HG02870 (cell line): ENCODE results near the gene IPO11.
"Not testable (repeated sequence)": the region's sequence is repeated elsewhere in the genome, so short reads cannot be mapped to it uniquely, and the experiment has no call there.

Experiments used
- ATAC-seq: cut with Tn5 transposase; IDR thresholded peaks from one replicate; pipeline ENCODE4 v1.9.1; 2021; ENCODE audit warnings: mild to moderate bottlenecking, moderate library complexity; ENCODE audit not compliant: unreplicated experiment

The IPO11 gene

DNA sequence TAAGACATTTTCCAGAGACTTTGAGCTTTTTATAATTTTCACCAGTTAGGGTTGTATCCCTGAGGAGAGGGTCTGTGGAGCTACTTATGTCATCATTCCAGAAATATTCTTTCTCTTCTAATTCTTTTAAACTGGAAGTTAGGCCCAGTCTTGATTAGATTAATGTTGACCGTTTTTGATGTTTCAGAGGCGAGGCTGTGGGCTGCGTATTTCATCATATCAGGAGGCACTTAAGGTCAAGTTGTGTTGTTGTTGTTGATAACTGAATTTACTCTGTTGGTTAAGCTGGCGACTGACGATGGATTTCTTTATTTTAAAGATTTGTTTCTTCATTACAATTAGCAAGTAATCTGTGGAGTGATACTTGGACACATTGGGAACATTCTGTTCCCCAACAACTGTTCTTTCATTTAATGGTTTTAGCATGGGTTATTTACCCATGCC lies 20.1 kb downstream of the IPO11 start:
- ATAC-seq: no peak

DNA sequence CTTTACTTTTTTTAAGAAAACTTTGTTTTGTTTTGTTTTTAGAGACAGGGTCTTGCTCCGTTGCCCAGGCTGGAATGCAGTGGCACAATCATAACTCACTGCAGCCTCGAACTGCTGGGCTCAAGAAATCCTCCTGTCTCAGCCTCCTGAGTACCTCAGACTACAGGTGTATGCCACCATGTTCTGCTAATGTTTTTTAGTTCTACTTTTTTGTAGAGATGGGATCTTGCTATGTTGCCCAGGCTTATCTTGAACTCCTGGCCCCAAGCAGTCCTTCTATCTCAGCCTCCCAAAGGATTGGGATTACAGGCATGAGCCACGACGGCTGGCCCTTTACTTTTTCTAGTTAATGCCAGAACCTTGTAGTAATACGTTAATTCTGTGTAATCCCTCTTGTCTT lies 36.0 kb downstream of the IPO11 start:
- no peak for ATAC-seq

DNA sequence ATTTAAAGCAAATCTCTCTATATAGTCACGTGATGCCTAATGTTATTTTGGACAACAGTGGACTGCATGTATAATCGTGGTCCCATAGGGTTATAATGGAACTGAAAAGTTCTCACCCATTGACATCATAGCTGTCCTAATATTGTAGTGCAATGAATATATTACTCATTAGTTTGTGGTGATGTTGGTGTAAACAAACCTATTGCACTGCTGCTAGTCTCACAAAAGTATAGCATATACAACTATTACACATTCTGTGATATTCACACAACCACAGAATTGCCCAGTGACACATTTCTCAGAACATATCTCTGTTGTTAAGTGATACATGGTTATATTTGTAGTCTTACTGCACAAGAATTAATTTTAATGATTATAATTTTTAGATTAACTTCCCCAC lies 37.7 kb downstream of the IPO11 start:
- no peak for ATAC-seq

DNA sequence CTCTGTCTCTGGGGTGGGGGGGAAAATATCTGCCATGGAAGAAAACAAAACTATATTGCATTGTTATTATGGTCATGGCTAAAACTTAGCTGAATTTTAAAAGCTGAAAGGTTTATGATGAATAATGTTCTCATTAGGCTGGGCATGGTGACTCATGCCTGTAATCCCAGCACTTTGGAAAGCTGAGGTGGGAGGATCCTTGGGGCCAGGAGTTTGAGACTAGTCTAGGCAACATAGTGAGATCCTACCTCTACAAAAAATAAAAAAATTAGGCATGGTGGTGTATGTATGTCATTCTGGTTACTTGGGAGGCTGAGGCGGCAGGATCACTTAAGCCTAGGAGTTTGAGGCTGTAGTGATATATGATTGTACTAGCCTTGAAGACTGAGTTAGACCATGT lies 44.5 kb downstream of the IPO11 start:
- ATAC-seq: no peak

DNA sequence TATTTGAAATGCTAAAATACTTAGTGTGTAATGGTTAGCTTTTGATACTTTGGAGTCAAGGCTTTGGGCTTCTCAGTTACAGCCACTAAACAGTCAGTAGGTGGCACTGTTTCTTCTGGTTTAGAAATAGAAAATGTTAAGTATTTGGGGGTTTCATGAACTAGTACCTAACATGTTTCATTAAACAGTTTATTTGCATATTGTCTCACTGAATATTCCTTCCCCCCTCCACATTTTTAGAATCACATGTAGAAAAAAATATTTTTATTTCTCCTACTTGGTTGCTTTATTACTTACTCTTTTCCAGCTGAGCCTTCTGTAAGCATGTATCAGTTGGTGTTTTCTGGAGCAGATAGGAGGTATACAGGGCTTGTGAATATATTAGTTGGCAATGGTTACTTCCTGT lies 48.0 kb downstream of the IPO11 start:
- ATAC-seq: peak; percentile 74

DNA sequence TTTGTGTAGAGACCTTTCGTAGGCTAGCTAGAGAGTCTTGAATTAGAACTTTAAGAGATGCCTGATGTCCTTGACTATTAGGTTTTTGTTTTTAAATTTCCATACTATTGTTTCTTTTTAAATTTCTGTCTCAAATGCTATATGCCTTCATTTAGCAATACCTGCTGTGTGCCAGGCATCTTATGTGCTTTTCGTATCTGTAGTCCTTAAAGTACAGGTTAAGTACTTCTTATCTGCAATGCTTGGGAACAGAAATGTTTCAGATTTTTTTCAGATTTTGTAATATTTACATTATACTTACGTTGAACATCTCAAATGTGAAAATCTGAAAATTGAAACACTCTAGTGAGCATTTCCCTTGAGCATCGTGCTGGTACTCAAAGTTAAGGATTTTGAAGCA lies 49.0 kb downstream of the IPO11 start:
- no peak for ATAC-seq

DNA sequence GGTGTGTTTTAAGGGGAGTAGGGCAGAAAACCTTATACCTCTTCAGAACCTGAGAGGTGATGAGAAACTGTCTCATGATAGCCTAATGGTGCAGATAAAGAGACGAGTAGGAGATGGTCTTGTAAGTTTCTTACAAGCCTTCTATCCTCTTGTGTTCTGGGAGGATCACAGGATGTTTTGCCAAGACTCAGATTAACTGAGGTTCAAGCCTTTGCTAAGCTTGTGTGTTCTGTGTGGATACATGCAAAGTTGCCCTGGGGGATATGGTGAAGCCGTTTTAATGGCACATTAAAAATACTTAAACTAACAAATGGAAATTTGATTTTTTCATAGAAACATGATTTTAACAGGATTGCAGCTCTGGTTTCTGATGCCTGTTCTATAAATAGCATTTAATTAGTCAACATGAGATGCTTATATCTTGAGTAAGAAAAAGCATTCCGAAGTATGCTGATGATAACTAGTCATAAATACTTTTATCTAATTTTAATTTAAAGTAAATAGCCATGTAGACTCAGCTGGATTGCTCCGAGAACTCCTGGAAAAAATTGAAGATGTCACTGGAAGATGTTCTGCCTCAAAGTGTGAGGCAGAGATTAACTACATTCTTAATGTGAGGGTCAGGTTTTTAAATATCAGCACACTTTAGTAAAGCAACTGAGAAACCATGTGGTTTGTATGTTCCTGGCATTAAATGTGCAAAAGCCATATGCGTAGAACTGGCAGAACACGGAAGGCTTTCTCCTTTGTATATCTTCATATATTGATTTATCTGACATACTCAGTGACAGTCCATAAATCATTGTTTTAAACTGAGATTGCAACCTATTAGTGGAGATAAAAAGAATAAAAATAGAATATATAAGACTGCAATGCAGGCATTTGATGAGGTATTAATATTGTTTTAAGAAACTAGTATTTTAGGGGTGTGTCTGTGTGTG lies 53.7 kb downstream of the IPO11 start:
- ATAC-seq: no peak

DNA sequence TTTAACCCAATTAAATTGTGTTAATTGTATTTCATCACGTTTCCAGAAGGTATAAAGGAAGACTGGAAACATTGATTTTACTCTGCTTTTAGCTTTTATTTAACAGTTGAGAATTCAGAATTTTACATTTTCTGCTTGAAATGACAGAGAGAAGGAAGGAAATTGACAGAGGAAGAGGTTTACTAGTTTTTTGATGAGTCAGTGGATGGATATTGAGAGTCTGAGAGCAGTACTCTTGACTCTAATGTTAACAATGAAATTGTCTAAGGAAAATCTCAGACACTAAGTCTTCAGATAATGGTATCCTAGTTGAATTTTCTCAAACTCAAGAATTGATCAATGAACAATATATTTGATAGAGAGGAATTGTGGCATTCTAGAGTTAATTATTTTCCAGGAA lies 60.6 kb downstream of the IPO11 start:
- no peak for ATAC-seq

DNA sequence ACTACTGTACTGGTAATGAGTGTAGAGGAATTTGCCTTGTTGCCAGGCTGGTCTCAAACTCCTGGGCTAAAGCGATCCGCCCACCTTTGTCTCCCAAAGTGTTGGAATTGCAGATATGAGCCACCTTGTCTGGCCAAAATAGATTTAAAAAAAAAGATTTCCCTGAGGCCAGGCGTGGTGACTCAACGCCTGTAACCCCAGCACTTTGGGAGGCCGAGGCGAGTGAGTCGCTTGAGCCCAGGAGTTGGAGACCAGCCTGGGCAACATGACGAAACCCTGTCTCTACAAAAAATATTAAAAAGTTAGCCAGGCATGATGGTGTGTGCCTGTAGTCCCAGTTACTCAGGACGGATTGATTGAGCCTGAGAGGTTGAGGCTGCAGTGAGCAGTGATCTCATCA lies 62.5 kb downstream of the IPO11 start:
- ATAC-seq: no peak

DNA sequence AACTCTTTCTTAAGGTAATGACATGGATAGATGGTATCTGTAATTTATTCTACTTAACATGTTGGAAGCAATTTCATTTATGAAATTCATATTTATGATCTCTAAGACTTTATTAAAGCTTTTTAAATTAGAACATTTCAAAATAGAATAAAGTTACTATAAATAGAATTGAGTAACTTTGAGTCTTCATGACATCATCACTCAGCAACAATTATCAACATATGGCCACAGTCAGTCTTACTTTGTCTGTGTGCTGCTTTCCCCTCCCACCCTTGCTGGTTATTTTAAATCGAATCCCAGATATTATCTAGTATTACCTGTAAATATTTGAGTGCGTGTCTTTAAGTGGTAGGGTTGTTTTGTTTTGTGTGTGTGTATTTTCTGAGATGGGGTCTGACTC lies 65.2 kb downstream of the IPO11 start:
- no peak for ATAC-seq

DNA sequence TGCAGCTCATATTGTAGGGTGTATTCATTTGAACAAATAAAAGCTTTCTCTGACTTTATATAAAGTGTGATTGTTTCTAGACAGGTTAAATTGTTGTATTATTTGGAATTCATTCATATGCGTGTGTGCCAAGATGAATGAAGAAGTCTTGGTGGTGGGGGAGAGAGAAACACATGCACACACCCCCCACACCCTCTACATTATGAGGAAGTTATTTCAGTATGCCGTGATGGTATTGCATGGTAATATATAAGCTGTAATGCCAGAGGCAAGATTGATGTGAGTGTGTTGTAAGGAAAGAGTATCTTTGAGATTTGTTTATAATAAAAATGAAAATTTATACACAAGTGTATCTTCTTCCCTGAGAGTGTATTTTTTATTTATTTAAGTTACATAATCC lies 71.0 kb downstream of the IPO11 start:
- ATAC-seq: no peak

DNA sequence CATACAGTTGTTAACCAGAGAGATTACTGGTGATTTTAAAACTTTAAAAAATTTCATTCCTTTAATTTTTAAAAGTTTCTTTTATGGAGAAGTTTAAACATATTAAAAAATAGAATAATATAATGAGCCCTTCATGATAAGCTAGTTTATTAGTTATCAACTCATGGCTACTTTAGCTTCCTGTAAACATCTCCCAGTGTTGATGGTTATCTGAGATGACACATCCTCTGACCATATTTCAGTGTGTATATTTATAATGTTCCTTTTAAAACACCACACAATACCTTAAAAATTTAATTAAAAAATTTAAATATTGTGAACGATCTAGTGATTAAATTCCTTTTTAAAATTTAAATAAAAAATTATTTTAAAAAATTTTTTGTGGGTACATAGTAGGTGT lies 74.1 kb downstream of the IPO11 start:
- no peak for ATAC-seq

DNA sequence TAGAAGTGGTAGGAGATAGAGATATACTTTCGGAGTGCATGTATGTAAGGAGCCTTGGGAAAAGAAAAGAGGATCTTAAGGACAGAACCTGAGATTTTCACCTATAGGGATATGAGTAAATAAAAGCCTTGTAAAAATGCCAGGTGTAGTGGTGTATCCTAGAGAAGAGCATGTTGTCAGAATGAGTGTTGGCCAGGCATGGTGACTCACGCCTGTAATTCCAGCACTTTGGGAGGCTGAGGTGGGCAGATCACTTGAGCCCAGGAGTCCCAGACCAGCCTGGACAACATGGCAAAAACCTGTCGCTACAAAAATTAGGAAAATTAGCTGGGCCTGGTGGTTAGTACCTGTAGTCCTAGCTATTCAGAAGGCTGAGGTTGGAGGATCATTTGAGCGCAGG lies 76.0 kb downstream of the IPO11 start:
- no peak for ATAC-seq

DNA sequence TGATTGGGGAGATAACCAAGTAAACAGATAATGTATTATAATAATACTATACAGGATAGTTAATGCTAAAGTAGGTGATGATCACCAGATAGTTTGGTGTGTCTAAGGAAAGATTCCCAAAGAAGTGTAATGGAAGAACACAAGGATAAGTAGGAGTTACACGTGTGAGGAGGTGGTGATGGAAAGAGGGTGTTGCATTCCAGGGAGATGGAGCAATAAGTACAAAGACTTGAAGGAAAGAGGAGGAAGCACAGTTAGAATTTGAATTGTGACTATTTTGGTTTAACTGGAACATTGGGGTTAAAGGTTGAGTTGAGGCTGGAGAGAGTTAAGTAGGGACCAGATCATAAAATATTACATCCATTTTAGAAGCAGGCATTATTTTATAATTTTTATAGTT lies 76.9 kb downstream of the IPO11 start:
- ATAC-seq: no peak

DNA sequence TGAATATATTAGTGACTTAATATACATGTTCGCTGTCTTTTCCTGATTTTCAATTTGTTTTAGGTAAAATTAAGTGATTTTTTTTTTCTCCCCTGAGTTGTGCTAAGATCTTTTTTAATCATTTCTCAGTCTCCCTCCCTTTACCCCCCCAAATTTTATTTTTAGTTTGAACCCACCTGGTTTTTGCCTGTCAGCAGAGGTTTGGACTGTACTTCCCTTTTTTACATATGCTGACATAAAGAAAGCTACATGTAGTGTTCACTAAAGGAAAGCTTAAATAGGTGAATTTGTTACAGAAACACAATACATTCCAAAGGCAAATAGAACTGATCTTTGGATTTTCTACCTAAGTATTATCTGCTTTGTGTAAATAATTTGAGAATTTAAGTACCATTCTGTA lies 82.2 kb downstream of the IPO11 start:
- no peak for ATAC-seq

DNA sequence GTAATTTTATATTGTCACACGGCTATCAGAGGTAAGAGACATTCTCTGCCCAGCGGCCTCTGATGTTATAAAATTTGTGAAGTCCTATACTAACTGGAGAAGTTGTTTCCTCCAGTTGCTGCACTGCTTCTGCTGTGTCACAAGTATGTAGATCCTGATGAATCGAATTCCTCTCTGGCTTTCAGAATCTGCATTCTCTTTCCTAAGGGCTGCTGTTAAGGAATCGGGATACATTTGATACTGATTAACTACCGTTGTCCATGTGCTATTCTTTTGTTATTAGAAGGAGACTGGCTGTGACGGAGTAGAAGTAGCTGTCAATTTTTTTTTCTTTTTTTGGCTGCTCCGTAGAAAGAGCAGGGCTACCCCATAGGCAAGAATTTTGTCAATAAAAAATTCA lies 84.3 kb downstream of the IPO11 start:
- no peak for ATAC-seq

DNA sequence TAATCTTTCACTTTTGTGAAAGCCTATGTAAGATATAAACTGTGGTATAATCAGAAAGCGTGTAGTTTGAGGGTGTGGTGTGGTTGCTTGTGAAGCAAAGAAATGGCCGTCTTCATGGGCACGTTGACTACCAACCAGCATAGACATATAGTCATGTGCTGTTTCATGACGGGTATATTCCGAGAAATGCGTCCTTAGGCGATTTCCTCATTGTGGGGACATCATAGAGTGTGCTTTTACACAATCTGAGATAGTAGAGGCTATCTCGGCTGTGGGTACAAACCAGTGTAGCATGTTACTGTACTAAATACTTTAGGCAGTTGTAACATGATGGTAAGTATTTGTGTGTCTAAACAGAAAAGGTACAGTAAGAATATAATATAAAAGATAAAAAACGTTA lies 86.4 kb downstream of the IPO11 start:
- no peak for ATAC-seq

DNA sequence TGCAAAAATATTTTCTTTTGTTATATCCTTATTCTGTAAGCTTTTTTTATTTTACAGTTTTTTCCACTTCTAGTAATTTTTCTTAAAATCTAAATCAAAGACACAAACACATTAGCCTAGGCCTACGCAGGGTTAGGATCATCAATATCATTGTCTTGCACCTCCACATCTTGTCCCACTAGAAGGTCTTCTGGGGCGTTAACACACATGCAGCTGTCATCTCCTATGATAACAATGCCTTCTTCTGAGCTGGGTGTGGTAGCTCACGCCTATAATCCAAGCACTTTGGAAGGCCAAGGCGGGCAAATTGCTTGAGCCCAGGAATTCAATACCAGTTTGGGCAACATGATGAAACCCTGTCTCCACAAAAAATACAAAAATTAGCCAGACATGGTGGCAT lies 87.2 kb downstream of the IPO11 start:
- no peak for ATAC-seq

DNA sequence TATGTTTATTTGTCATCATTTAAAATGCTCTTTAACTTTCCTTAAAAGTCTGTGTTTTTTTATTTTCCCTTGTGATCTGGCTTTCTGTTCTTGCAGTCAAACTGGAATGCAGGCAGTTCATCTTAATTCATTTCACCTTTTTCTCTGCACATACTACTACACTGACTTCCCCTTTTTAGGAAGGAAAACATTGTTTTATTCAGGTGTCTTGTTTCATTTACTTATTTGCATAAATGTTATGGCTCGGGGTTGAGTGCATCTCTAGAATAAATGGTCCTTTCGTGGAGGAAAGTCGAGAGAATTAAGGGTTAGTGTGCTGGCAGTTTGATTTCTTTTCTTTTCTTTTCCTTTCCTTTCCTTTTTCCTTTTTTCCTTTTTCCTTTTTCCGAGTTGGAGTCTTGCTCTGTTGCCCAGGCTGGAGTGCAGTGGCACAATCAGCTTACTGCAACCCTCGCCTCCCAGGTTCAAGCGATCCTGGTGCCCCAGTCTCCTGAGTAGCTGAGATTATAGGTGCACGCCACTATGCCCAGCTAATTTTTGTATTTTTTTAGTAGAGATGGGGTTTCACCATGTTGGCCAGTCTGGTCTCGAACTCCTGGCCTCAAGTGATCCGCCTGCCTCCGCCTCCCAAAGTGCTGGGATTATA lies 90.0 kb downstream of the IPO11 start:
- ATAC-seq: no peak

DNA sequence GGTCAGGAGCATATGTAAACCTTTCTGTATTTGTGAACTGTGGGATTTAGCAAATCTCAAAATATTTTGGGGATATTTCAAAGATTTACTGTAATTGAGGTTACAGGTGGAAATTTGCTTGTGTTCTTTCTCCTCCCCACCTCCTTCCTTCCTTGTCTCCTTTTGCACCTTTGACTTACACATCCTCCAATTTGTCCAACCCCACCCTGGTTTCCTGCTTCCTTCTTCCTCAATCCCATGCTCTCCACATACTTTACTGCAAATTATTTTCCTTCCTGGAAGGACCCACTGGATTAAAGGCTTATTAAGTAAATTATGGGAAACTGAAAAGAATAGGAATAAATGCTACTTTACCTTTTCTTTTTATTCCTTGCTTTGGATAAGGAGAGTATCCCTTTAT lies 91.6 kb downstream of the IPO11 start:
- ATAC-seq: no peak

DNA sequence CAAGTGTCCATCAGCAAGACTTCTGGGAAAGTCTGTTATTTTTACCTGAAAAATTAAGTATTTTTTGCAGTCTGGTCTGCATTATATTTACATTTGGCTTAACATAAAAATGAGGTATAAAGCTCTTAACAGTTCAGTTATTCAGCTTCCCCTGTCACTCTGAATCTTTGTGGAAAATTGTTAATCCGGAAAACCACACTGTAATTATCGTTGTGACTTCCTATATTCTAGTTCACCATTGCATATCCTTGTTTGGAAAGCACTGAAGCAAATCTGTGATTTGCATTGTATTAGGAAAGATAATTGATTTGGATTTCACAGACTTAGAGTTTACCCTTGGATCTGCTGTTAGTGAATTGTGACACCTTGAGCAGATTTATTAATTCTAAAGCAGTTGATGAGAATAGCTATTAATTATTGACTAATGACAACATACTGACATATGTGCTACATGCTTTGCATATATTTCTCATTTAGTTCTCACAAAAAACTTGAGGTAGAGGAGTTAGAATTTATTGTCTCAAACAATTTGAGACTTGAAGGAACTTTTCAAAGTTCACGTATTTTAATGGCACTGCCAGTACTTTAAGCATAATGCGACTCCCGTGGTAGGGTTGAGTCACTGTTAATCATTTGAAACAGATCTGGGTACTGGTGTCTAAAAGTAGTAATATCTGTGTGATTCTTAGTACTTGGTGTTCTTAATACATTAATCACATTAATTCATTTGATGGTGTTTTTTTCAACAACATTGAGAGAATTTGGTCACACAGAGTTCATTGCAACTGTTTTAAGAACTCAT lies 94.3 kb downstream of the IPO11 start:
- ATAC-seq: no peak

DNA sequence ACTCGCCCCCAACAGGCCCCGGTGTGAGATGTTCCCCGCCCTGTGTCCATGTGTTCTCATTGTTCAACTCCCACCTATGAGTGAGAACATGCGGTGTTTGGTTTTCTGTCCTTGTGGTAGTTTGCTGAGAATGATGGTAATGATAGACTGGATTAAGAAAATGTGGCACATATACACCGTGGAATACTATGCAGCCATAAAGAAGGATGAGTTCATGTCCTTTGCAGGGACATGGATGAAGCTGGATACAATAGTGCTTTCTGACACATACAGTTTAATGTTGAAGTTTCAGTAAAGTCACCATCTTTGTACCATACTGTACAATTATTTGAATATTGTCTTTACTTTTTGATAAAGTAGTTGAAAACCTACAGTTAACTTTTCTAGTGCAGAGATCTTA lies 96.2 kb downstream of the IPO11 start:
- ATAC-seq: not testable (repeated sequence)
